ENCODE measurements around the gene AMPD3.
A peak's percentile ranks its signal among the peaks of the same experiment; 100 is the strongest.

AMPD3 gene

DNA sequence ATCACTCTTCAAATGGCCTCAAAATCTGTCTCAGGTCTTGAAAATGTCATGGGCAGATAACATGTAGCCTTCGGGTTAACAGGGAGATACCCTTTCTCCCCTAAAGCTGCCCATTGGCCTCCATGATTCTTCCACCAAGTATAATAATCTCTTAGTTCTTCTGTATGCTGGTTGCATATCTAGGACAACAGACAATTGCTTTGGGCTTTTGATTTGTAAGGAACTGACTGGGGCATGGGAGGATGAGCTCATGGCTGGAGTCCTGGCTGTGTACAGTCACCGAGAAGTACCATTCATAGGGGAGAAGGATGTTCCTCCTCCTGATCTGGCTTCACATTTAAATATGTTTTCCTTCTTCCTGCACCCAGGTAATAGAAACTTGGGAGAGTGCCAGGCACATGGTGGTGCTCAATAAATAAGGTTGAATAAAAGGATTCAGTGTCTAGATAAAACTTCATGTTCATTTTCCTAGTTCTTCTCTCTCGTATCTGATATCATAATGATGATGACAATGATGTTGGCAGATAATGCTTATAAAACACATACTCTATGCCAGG, 2.8 kb upstream of the AMPD3 start:
- no peak overlapping the region for H3K27ac ChIP-seq (ENCODE audit: poor library complexity, severe bottlenecking)
- TF ChIP-seq, protein P1, sequence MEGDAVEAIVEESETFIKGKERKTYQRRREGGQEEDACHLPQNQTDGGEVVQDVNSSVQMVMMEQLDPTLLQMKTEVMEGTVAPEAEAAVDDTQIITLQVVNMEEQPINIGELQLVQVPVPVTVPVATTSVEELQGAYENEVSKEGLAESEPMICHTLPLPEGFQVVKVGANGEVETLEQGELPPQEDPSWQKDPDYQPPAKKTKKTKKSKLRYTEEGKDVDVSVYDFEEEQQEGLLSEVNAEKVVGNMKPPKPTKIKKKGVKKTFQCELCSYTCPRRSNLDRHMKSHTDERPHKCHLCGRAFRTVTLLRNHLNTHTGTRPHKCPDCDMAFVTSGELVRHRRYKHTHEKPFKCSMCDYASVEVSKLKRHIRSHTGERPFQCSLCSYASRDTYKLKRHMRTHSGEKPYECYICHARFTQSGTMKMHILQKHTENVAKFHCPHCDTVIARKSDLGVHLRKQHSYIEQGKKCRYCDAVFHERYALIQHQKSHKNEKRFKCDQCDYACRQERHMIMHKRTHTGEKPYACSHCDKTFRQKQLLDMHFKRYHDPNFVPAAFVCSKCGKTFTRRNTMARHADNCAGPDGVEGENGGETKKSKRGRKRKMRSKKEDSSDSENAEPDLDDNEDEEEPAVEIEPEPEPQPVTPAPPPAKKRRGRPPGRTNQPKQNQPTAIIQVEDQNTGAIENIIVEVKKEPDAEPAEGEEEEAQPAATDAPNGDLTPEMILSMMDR (IDR thresholded peaks at IDR 0.05; ENCODE audit: poor library complexity, severe bottlenecking): no peak
- ATAC-seq (ENCODE audit: low read depth): no peak

DNA sequence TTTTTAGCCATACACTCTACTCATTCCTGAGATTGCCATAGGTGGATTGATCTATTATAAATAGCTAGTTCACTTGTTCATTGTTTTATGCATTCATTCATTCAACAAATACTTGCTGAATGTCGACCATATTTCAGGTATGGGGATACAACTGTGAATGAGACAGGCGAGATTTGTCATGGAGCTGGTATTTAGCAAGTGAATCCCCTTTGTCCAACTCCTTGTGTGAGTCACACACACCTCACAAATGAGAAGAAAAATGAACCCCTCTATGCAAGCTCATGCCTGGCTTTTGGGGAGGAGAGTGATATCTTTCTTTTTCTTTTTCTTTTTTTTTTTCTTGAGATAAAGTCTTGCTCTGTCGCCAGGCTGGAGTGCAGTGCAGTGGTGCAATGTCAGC, 1.8 kb upstream of the AMPD3 start:
- Histone ChIP-seq H3K27me3 (ENCODE audit: insufficient read depth, poor library complexity, severe bottlenecking) (no peaks in the 10 kb centered on the region), H3K27ac (ENCODE audit: poor library complexity, severe bottlenecking) (no peak overlapping the region), H3K4me1 (ENCODE audit: insufficient read depth, poor library complexity, severe bottlenecking) (peaks cover 19% of the 10 kb centered on the region), H3K4me3 (ENCODE audit: severe bottlenecking) (no peak overlapping the region), H3K36me3 (ENCODE audit: low read depth) (no peaks in the 10 kb centered on the region; the same call in 1 of the 2 replicates), H3K9me3 (ENCODE audit: severe bottlenecking) (no peaks in the 10 kb centered on the region)
- no peak for DNase-seq (ENCODE audit: low spot score)
- TF ChIP-seq, protein P1 (IDR thresholded peaks at IDR 0.05; ENCODE audit: poor library complexity, severe bottlenecking): no peak
- ATAC-seq (ENCODE audit: low read depth): no peak

More for the DNA sequence above, 2.8 kb upstream of the AMPD3 start:
- Histone ChIP-seq H3K4me3 (ENCODE audit: severe bottlenecking) (no peak overlapping the region), H3K9me3 (ENCODE audit: severe bottlenecking) (no peaks in the 10 kb centered on the region), H3K27me3 (ENCODE audit: insufficient read depth, poor library complexity, severe bottlenecking) (no peaks in the 10 kb centered on the region), H3K36me3 (ENCODE audit: low read depth) (no peaks in the 10 kb centered on the region; the same call in 1 of the 2 replicates), H3K4me1 (ENCODE audit: insufficient read depth, poor library complexity, severe bottlenecking) (peaks cover 19% of the 10 kb centered on the region)
- no peak for DNase-seq (ENCODE audit: low spot score)

- TF ChIP-seq, protein P1 (IDR thresholded peaks at IDR 0.05; ENCODE audit: poor library complexity, severe bottlenecking): no peak
- H3K4me1 ChIP-seq (ENCODE audit: insufficient read depth, poor library complexity, severe bottlenecking): peaks cover 19% of the 10 kb centered on the region
- peak overlapping the region; percentile 25 for H3K4me3 ChIP-seq (ENCODE audit: severe bottlenecking)
- peak; percentile 63 for ATAC-seq (ENCODE audit: low read depth)
- DNase-seq (ENCODE audit: low spot score): no peak
- H3K27me3 ChIP-seq (ENCODE audit: insufficient read depth, poor library complexity, severe bottlenecking): no peaks in the 10 kb centered on the region
- no peaks in the 10 kb centered on the region; the same call in 1 of the 2 replicates for H3K36me3 ChIP-seq (ENCODE audit: low read depth)
- no peaks in the 10 kb centered on the region for H3K9me3 ChIP-seq (ENCODE audit: severe bottlenecking)
- peak overlapping the region; percentile 92 for H3K27ac ChIP-seq (ENCODE audit: poor library complexity, severe bottlenecking)
These were observed 798 bp downstream of the AMPD3 start for GRCh38 chr11:10455637-10456487.

DNA sequence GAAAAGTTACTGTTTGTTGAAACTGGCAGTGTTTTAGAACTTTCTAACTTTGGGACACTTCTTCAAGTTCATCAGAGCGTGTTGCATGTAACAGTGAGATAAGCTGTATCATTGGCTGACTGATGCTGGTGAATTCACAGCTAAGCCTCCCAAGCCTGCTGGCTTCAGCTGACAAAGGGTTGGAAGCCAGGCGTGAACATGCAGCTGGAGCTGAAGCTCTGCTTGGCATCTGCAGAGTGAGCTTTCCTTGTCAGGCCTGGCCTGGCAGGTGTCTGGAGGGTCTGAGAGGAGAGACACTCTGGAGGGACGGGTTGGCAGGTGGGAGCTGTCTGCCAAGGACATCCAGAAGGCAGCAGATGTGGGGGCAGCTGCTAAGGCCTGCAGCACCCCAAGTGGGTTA, 1.5 kb downstream of the AMPD3 start:
- peak overlapping the region; percentile 92 for H3K27ac ChIP-seq (ENCODE audit: poor library complexity, severe bottlenecking)

More for the DNA sequence above, 1.5 kb downstream of the AMPD3 start:
- Histone ChIP-seq H3K27me3 (ENCODE audit: insufficient read depth, poor library complexity, severe bottlenecking) (no peaks in the 10 kb centered on the region), H3K4me3 (ENCODE audit: severe bottlenecking) (peak overlapping the region; percentile 25), H3K9me3 (ENCODE audit: severe bottlenecking) (no peaks in the 10 kb centered on the region), H3K4me1 (ENCODE audit: insufficient read depth, poor library complexity, severe bottlenecking) (peaks cover 15% of the 10 kb centered on the region), H3K36me3 (ENCODE audit: low read depth) (peaks cover 5% of the 10 kb centered on the region)
- DNase-seq (ENCODE audit: low spot score) (no peak), ATAC-seq (ENCODE audit: low read depth) (no peak)
- TF ChIP-seq, protein P1 (IDR thresholded peaks at IDR 0.05; ENCODE audit: poor library complexity, severe bottlenecking): no peak

Data from RWPE2 (cell line).